Measurements from ENCODE around the gene RMI2. TPM values are rescaled to one million over a fixed set of nuclear protein-coding genes. Genes with fewer than 3 reads are reported as not detected.

The RMI2 gene
- total RNA-seq, 1 donor from 2014 or later, result 12.5 TPM

DNA sequence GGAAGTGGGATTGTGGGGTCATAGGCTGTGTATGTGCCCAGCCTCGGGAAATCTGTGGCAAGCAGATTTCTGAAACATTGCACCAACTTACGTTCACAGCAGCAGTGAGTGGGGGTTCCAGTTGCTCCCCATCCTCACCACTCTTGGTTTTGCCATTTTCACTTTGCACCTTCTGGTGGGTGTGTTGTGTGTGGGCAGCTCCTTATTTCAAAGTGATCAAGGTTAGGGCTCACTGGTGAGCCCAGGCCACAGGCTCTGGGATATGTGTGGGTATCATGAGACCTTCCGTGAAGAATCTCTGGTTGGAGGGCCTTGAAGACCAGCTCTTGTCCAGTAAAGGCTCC lies 34.7 kb upstream of the RMI2 start:
- DNase-seq, result no peak

DNA sequence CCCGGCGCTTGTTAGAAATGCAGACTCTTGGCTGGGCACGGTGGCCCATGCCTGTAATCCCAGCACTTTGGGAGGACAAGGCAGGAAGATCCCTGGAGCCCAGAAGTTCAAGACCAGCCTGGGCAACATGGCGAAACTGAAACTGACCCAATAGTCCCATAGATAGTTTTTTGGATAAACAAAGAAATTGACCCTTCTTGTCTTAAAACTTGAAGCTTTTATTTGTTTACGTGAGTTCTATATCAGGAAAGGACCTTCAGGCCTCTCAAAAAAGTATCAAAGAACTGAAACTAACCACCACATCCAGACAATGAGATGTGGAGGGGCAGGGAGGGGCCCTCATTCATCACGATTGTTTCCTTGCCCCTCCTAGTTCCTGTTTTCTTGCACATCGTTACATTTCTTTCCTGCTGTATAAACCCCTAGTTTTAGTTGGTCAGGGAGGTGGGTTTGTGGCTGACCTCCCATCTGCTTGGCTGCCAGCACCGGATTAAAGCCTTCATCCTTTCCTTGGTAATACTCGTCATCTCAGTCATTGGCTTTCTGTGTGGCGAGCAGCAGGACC lies 34.2 kb upstream of the RMI2 start:
- DNase-seq, result no peak

DNA sequence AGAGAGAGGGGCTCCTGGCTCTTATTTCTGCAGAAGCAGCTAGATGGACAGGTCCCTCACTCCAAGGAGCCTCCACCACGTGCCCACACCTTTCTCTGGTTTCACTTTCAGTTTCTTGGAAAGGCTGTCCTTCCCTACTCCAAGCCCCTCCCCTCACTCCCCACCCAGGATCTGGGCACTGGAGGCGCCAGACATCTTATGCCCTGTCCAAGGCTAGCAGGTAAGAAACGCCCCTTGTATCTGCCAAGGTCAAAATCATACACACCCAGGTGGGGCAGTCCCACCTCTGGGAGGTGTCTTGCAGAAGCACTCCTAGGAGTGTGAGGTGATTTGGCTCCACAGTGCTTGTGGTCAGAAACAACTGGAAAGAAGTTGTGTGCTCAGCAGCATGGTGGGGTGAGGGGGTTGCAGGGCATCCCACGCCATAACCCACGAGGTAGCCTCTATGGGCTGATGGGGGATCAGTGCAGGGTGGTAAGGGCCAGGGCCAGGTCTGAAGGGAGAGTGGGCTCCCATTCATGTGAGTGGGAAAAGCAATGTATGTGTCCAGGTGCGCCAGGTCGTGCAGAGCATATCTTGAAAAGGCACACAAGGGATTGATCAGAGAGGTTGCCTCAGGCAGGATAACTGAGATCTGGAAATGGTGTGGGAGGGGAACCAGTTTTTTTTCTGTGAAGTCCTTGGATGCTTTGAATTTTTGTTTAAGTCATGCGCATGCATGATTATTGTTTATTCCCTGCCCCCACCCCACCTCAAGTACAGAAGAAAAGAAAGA lies 32.4 kb upstream of the RMI2 start:
- DNase-seq, result no peak

DNA sequence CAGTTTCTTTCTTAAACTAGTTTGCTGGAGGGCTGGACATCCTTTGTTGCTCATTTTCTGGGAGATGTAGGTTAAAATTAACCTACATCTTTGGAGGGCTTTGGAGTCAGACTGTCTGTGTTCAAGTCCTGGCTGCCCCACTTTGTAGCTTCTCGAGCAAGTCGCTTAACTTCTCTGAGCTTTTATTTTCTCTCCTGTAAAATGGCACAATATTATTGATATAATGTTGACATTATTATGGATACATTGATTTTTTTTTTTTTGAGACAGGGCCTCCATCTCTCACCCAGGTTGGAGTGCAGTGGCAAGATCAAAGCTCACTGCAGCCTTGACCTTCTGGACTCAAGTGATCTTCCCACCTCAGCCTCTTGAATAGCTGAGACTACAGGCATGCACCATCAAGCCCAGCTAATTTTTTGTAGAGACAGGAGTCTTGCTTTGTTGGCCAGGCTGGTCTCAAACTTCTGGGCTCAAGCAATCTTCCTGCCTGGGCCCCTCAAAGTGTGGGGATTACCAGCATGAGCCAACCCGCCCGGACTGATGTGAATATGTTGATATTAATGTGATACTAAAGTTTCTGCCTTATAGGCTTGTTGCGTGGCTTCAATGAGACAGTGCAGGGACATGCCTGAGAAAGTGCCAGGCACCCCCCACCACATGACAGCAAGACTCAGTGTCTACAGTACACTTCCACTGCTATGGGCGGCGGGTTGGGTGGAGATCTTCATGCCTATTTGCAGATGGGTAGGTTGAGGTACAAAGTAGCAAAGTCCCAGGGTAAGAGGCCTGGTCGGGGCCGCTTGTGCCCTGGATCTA lies 31.6 kb upstream of the RMI2 start:
- DNase-seq, result no peak

DNA sequence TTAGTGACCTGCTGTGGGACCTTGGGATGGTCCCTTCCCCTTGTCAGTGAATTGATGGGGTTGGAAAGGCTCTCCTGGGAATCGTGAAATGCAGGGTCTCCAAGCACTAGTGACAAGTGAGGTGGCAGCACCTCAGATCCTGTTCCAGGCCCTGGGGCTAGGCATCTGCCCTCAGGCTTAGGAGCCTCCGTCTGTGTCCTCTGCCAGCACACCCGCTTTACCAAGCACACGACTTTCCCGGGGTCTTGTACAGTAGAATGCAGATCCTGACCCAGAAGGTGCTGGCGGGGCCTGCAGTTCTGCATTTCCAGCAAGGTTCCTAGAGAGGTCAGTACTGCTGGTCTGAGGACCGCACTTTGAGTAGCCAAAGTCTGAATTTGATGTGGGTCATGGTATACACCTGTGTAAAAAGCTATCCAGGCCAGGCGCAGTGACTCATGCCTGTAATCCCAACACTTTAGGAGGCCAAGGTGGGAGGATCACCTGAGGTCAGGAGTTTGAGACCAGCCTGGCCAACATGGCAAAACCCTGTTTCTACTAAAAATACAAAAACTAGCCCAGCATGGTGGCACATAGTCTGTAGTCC lies 30.9 kb upstream of the RMI2 start:
- DNase-seq, result no peak

DNA sequence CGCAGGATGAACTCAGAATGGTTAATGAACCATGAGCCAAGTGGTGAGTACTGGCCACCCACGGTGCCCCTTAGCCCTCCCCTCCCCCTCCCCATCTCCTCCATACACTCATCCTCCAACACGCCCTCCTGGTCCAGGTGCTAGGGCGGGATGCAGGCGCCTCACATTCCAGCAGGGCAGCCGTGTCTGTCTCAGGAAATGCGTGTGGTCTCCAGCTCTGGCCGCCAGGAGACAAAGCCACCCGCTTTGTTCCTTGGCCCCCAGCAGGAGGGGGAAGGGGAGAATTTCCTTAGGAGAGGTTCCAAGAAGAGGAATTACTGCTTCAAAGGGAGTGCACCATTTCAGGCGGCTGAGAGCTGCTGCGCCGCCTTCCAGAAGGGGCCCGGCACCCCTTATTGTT lies 29.7 kb upstream of the RMI2 start:
- DNase-seq, result peak; percentile 61

DNA sequence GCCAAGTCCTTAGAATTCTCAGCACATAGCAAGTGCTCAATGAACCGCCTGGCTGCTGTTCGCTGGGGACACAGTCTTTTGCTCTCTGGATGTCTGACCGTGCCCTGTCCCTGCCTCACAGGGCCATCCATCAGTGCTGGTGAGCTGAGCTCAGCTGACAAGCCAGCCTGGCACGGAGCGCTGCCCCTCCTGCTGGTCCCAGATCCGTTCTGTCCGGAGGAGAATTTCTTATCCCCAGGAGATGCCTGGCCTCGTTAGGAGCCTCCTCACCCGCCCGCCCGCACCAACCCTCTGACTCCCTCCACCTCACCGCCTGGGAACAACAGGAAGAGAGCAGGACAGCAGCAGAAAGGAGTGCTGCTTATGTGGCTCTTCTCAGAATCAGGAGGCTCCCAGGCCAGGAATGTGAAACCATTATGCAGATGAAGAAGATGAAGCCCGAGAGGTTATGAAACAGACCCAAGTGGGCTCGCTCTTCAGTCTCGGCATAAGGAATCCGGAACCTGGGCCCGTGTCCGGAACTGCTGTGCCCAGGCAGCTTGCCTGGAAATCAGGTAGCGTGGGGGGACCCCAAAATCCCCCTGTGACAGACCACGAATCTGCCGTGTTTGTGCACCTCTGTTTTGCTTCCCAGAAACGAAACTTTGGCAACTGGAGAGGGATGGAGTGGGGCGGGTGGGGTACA lies 28.8 kb upstream of the RMI2 start:
- DNase-seq, result no peak

DNA sequence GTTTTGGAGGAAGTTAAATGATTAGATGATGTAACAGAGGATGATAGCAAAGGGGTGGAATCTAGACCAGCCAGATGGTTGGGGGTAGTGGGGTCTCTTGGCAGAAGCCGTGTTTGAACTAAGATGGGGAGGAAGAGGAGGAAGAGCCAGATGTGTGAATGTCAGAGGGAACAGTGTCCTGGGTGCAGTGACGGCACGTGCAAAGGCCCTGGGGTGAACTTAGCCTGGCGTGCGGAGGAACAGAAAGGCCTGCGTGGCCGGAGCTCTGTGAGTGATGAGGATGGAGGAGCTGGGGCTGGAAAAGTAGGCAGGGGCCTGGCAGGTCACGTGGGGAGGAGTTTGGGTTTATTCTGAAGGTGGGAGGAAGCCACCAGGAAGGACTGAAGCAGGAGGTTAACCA lies 26.4 kb upstream of the RMI2 start:
- DNase-seq, result no peak

DNA sequence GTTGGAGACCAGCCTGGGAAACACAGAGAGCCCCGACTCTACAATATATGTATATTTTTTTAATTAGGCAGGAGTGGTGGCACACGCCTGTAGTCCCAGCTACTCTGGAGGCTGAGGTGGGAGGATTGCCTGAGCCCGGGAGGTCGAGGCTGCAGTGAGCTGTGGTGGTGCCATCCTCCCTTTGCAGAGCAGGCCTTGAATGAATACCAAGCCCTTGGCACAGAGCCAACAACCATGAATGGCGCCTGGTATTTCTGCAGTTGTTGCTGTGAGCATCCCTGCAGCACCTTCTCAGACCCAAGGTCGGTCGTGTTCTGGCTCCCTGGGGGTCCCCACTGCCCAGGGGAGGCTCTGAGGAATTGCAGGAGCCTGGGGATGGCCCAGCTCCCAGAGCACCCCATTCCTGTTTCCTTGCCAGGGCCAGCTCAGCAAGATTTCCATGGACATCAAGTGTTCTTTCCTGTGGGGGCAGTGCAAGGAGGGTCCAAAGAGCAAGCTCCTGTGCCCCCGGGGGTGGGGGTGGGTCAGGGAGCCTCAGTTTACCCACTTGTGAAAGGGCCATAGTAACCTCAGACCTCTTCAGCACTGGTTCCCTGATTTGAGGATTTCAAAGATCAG lies 25.6 kb upstream of the RMI2 start:
- DNase-seq, result peak; percentile 57

DNA sequence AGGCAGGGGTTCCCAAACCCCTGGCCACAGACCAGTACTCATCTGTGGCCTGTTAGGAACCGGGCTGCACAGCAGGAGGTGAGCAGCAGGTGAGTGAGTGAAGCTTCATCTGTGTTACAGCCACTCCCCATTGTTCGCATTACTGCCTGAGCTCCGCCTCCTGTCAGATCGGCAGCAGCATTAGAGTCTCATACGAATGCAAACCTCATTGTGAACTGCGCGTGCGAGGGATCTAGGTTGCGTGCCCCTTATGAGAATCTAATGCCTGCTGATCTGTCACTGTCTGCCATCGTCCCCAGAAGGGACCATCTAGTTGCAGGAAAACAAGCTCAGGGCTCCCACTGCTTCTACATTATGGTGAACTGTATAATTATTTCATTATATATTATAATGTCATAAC lies 25.1 kb upstream of the RMI2 start:
- DNase-seq, result no peak

DNA sequence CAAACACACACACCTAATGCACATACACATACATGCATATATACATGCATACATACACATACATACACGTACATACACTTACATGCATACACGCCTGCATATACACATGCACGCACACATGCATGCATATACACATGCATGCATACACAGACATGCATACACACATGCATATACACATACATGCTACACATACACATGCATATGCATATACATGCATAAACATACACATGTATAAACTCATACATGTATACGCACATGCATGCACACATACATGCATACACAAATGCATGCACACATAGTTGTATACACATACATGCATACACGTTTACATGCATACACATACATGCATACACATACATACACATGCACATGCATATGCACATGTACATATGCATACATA lies 23.6 kb upstream of the RMI2 start:
- DNase-seq, result no peak

DNA sequence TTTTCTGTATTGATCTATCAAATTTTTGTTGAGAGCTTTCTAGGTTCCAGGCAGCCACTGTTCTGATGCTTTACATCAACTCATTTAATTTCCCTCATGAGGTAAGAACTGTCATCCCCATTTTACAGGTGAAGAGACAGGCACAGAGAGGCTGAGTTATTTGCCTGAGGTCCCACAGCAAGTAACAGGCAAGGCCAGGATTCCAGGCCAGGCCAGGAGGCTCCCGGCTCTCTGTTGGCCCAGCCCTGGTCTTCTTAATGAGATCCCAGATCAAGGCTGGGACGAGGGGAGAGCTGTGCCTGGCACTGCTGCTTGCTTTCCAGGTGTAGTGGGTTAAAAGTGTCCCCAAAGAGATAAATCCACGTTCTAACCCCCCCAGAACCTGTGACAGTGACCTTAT lies 22.4 kb upstream of the RMI2 start:
- no peak for DNase-seq

DNA sequence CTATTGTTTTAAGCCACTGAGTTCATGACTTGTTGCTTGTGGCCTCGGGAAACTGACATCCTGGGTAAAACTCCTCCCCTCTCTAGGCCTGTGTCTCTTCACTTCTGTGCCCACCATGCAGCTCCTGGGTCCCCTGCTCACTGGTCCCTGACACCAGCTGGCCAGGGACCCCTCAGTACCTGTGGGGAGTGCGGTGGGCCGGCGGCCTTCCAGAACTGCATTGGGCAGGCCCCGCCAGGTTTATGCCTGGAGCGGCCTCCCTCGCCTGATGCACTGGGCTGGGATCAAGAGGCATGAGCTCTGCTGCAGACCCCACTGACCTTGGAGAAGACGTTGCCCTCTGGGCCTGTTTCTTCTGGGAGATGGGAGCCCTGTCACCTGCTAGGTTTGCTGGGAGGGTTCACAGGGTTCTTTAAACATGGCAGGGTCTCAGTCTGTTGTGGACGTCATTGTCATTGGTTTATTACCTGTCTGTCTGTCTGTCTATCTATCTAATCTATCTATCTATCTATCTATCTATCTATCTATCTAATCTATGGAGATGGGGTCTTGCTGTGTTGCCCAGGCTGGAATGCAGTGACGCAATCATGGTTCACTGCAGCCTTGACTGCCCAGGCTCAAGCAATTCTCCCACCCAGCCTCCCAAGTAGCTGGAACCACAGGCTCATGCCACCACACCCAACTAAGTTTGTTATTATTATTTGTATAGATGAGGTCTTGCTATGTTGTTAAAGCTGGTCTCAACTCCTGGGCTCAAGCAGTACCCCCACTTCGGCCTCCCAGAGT lies 21.5 kb upstream of the RMI2 start:
- DNase-seq, result no peak

DNA sequence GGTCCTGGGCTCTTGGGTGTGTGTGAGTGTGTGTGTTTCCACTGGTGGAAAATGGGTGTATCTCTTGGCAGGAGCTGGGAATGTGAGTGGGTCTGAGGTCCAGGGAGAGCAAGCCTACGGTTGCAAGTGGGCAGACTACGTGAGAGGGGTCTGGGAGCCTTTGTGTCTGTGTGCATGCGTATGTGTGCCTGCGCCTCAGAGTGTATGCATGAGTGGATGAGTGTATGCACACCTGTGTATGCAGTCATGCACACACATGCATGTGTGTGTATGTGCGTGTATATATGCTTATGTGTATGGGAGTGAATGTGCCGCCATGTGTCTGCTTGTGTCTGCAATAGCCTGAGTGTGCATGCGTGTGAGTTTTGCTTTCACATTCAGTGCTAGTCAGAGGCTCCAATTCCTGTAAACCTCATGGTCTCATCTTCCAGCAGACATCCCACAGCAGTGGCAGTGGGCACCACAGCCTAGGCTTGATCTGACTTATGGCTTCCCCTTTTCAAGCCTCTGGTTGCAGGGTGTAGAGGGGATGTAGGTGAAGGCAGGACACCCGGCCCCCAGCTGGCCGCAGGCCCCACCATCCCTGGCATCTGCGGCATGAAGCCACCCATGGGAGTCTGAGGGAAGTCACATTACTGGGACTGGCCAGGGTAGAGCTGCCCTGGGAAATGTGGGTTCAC lies 19.7 kb upstream of the RMI2 start:
- DNase-seq, result no peak

DNA sequence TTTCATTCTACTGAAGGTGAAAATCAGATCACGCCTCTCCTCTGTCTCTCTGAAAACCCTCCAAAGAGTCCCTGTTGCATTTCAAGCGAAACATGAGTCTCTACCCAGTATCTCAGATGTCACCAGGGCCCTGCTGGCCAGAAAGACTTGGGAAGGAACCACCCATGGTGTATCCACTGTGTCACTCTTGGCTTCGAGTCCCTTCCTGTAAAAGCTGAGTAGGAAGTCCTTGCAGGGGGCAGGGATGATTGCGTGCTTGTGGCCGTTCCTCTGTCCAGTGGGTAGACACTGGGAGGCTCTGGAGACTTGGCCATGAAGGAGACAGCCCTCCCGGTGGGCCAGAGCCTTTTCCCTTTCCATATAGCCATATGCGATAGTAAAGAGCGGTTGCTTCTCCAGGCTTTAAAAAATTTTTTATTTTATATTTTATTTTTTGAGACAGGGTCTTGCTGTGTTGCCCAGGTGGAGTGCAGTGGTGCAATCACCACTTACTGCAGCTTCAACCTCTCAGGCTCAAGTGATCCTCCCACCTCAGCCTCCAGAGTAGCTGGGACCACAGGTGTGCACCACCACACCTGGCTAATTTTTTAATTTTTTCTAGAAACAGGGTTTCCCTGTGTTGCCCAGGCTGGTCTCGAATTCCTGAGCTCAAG lies 19.0 kb upstream of the RMI2 start:
- no peak for DNase-seq

DNA sequence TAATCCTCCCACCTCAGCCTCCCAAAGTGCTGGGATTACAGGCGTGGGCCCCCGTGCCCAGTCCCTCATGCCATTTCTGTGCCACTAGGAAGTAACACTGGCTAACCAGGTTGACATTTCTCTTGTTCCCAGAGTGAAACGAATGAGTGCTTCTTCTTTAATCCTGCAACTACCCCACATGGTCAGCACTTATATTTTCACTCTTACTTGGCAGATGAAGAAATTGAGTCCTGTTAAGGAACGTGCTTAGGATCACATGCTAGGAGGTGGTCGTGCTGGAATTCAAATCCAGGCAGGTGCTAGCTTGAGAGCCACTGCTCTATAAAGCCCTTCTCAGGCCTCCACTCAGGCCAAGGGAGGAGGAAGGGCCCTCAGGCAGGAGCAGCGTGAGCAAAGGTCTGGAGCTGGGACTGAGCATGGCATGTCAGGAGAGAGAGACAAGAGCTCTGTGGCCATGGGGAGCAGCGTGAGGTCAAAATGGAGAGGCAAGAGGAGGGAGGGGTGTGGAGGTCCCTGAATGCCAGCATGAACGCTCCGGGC lies 18.5 kb upstream of the RMI2 start:
- no peak for DNase-seq

DNA sequence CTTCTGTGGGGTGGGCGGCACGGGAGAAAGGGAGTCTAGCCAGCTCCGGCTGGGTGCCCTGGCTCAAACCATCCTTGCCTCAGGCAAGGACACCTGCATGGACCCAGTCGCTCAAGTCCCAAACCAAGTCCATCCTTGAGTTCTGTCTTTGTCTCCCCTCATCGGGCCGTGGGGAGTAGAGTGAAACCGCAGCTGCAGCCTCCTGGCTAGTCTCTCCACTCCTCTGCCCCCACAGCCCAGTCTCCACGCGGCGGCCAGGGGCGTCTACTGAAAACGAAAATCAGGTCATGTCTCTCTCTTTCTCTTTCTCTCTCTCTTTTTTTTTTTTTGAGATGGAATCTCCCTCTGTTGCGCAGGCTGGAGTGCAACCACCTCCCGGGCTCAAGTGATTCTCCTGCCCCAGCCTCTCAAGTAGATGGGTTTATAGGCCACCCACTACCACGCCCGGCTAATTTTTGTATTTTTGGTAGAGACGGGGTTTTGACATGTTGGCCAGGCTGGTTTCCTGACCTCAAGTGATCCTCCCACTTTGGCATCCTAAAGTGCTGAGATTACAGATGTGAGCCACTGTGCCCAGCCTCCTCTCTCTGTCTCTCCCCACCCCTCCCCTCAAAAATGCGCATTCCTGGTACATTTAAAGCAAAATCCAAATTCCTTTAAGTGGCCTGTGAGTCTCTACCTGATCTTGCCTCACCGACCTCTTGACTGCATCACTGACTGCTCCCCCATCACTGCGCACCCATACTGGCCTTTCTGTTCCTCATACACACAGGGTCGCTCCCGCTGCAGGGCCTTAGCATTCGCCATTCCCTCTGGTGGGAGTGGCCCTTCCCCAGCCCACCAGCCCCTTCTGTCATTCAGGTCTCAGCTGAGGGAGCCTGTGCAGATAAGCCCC lies 17.7 kb upstream of the RMI2 start:
- DNase-seq, result no peak

DNA sequence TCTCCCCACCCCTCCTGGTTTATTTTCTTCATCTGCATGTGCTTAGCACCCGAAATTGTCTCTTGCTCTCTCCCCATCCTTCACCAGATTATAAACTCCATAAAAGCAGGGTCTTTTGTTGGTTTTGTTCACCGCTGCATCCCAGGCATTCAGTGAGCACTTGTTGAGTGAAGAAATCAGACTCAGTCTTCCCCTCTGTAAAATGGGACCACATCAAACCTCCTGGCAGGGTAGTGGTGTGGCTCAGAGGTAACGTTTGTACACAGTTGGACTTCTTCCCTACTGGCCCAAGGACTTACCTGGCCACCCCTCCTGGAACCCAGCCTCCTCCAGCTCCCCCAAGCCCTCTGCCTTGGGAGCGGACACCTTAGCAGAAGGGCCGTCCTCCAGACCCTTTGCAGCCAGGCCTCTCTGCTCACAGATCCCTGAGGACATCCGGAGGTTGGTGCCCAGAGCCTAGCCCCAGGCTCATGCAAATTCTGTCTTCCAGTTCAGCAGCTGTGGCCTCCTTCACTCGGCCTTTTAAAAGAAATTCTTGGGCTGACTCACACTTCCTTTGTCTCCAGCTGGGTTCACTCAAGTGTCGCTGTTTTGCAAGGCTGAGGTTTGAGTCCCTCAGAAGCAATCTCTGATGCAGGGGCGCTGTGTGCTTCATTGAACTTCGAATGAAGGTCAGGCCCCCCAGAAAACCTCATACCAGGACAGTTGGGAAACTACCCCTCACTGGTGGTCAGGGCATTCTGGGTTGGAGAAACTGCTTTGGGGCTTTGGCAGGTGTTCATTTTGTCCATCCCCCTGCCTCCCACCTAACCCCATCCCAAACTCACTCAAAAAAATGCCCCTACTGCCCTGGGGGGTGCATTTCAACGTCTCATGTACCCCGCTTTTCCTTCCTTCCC lies 16.8 kb upstream of the RMI2 start:
- DNase-seq, result peak; percentile 87
